ENCODE data around the gene DRC3.

The DRC3 gene

DNA sequence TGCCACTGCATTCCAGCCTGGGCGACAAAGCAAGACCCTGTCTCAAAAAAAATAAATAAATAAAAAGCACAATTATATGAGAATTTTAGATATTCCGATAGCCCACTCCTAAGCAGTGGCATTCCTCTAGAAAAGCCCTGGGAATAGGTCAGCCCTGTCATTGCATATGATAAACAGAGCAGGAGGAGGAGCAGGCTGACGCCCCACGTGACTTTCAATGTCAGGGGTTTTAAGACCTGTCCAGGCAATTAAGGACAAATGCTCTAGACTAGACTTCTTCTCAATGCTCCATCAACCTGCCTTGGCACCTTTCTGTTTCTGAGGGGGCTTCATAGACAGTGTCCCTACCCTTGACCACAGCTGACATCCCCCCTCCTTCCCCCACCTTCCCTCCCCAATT lies 8.0 kb upstream of the DRC3 start:
- TF ChIP-seq EZH2 (optimal IDR thresholded peaks at IDR 0.05; ENCODE audit: low read depth, low read length) (no peak), EZH2phosphoT487 (IDR thresholded peaks at IDR 0.05; ENCODE audit: low read length) (no peak)
- TF ChIP-seq, protein P1, sequence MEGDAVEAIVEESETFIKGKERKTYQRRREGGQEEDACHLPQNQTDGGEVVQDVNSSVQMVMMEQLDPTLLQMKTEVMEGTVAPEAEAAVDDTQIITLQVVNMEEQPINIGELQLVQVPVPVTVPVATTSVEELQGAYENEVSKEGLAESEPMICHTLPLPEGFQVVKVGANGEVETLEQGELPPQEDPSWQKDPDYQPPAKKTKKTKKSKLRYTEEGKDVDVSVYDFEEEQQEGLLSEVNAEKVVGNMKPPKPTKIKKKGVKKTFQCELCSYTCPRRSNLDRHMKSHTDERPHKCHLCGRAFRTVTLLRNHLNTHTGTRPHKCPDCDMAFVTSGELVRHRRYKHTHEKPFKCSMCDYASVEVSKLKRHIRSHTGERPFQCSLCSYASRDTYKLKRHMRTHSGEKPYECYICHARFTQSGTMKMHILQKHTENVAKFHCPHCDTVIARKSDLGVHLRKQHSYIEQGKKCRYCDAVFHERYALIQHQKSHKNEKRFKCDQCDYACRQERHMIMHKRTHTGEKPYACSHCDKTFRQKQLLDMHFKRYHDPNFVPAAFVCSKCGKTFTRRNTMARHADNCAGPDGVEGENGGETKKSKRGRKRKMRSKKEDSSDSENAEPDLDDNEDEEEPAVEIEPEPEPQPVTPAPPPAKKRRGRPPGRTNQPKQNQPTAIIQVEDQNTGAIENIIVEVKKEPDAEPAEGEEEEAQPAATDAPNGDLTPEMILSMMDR (IDR thresholded peaks at IDR 0.05; ENCODE audit: low read length), result no peak
- Histone ChIP-seq H3K79me2 (ENCODE audit: low read length) (peaks cover 83% of the 10 kb centered on the region), H3K4me3 (ENCODE audit: low read length) (0 out of 2 replicates have a peak overlapping the region, but pooled peaks have one; percentile 34), H3K4me1 (ENCODE audit: low read length) (peaks cover 51% of the 10 kb centered on the region), H3K27me3 (replicated peaks; ENCODE audit: insufficient read depth, low read length) (no peaks in the 10 kb centered on the region), H4K20me1 (ENCODE audit: insufficient read depth, low read length) (no peaks in the 10 kb centered on the region), H2AFZ (ENCODE audit: low read length) (no peak overlapping the region), H3K27ac (ENCODE audit: low read length) (no peak overlapping the region), H3K9me2 (replicated peaks; ENCODE audit: insufficient read depth, low read length) (no peaks in the 10 kb centered on the region), H3F3A (ENCODE audit: insufficient read depth, low read length) (peaks cover 30% of the 10 kb centered on the region), H3K36me3 (replicated peaks; ENCODE audit: insufficient read depth, low read length) (no peaks in the 10 kb centered on the region), H3K9ac (ENCODE audit: low read length) (no peak overlapping the region), H3K9me3 (replicated peaks; ENCODE audit: insufficient read depth, low read length) (no peaks in the 10 kb centered on the region), H3K4me2 (ENCODE audit: low read depth, low read length) (peak overlapping the region; percentile 64; the same call in 1 of the 2 replicates)
- DNase-seq, result no peak

DNA sequence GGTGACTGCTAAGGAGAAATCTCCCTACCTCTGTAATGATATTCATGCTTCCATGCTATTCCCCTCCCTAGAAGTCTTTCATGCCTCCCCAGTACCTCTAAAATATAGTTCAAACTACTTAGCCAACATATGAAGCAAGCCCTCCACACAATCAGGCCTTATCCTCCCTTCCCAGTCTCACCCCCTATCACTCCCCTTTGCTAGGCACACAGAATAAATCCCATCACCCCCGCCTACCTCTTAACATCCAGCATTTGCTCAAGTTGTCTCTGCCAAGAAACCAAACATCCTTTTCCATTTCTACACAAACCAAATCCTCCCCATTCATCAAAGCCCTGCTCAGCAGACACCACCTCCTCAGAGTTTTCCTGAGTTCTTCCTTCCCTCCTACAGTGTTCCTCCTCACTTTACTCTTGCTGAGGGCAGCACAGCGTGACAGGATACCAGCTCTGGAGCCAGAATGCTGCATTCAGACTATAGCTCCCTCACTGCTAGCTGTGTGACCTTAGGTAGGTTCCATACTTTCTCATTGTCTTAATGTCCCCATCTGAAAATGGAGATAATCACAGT lies 7.4 kb upstream of the DRC3 start:
- Histone ChIP-seq H3K4me1 (ENCODE audit: low read length) (peaks cover 51% of the 10 kb centered on the region), H3K27me3 (replicated peaks; ENCODE audit: insufficient read depth, low read length) (no peaks in the 10 kb centered on the region), H3K9ac (ENCODE audit: low read length) (no peak overlapping the region), H2AFZ (ENCODE audit: low read length) (no peak overlapping the region), H3K9me2 (replicated peaks; ENCODE audit: insufficient read depth, low read length) (no peaks in the 10 kb centered on the region), H3K27ac (ENCODE audit: low read length) (peak overlapping the region; percentile 26; the same call in 1 of the 2 replicates), H3K4me2 (ENCODE audit: low read depth, low read length) (peak overlapping the region; percentile 51; the same call in 1 of the 2 replicates), H3K9me3 (replicated peaks; ENCODE audit: insufficient read depth, low read length) (no peaks in the 10 kb centered on the region), H3K4me3 (ENCODE audit: low read length) (no peak overlapping the region), H3F3A (ENCODE audit: insufficient read depth, low read length) (peaks cover 30% of the 10 kb centered on the region), H3K36me3 (replicated peaks; ENCODE audit: insufficient read depth, low read length) (no peaks in the 10 kb centered on the region), H4K20me1 (ENCODE audit: insufficient read depth, low read length) (no peaks in the 10 kb centered on the region), H3K79me2 (ENCODE audit: low read length) (peaks cover 83% of the 10 kb centered on the region)
- TF ChIP-seq EZH2 (optimal IDR thresholded peaks at IDR 0.05; ENCODE audit: low read depth, low read length), result no peak
- no peak for TF ChIP-seq EZH2phosphoT487 (IDR thresholded peaks at IDR 0.05; ENCODE audit: low read length)
- TF ChIP-seq, protein P1 (IDR thresholded peaks at IDR 0.05; ENCODE audit: low read length), result no peak
- DNase-seq, result no peak

DNA sequence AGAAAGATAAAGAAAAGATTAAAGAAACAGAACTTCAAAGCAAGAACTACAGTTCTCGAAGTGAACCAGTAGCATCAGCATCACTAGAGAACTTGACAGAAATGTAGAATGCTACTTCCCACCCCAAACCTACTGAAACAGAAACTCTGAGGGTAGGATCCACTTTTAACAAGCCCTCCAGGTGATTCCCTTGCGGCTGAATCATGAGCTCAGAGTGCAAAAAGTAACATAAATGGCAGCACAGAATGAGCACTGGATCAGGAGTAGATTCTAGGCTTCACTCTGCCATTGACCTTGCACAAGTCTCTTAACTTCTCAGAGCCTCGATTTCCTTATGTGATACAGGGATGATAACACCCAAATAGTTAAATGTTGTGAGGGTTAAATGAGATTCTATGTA lies 6.3 kb upstream of the DRC3 start:
- DNase-seq, result peak; percentile 68
- Histone ChIP-seq H3K9ac (ENCODE audit: low read length) (no peak overlapping the region), H3K4me1 (ENCODE audit: low read length) (peaks cover 58% of the 10 kb centered on the region), H3K79me2 (ENCODE audit: low read length) (peaks cover 83% of the 10 kb centered on the region), H3K4me3 (ENCODE audit: low read length) (no peak overlapping the region), H2AFZ (ENCODE audit: low read length) (no peak overlapping the region), H3F3A (ENCODE audit: insufficient read depth, low read length) (peaks cover 30% of the 10 kb centered on the region), H3K9me3 (replicated peaks; ENCODE audit: insufficient read depth, low read length) (no peaks in the 10 kb centered on the region), H3K4me2 (ENCODE audit: low read depth, low read length) (peak overlapping the region; percentile 51), H3K27me3 (replicated peaks; ENCODE audit: insufficient read depth, low read length) (no peaks in the 10 kb centered on the region), H3K27ac (ENCODE audit: low read length) (peak overlapping the region; percentile 53; the same call in 1 of the 2 replicates), H4K20me1 (ENCODE audit: insufficient read depth, low read length) (no peaks in the 10 kb centered on the region), H3K36me3 (replicated peaks; ENCODE audit: insufficient read depth, low read length) (no peaks in the 10 kb centered on the region), H3K9me2 (replicated peaks; ENCODE audit: insufficient read depth, low read length) (no peaks in the 10 kb centered on the region)
- TF ChIP-seq EZH2 (optimal IDR thresholded peaks at IDR 0.05; ENCODE audit: low read depth, low read length) (no peak), EZH2phosphoT487 (IDR thresholded peaks at IDR 0.05; ENCODE audit: low read length) (no peak)
- TF ChIP-seq, protein P1 (IDR thresholded peaks at IDR 0.05; ENCODE audit: low read length), result no peak
